HG03457 (cell line): Measurements from ENCODE around the gene TGM2.

Experiments used
- ATAC-seq: cut with Tn5 transposase; IDR thresholded peaks from one replicate; pipeline ENCODE4 v1.9.1; 2021; ENCODE audit warnings: moderate number of reproducible peaks; ENCODE audit not compliant: unreplicated experiment

The TGM2 gene

DNA sequence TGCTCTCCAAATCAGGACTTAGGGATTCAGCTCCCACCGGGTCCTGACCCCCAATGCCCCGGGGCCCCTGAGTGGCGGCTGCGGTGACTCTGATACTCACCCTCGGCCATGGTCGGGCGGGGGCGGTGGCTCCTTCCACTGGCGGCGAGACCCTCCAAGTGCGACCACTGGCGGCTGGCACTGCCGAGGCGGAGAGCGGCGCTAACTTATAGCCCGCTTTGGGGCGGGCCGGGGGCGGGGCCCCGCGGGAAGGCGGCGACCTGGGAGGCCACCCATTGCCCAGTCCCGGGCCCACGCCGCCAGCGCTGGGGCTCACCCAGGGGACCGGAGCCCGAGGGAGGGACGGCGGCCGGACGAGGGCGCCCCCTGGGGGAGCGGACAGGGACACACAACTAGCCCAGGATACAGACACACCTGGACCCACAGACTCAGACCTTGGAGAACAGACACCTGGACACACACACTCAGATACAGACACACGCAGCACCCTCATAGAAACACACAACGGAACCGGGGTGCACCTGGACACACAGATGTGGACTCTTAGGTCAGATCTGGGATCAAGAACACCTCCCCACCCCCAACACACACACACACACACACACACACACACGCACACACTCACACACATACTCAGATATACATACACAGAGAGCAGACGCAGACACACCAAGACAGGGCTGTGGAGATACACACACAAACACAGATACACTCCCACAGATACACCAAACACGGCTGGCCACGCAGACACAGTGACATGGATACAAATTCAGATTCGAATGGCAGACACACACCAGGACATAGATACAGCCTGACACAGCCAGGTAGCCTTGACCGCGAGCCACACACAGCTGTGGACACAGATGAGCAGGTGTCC, at the start of gene TGM2:
Gene TGM2 (minus strand): TSS at position 182 of the 877 bp plus-strand sequence. CDS start 72 bp downstream, at position 110.
- ATAC-seq = no peak

DNA sequence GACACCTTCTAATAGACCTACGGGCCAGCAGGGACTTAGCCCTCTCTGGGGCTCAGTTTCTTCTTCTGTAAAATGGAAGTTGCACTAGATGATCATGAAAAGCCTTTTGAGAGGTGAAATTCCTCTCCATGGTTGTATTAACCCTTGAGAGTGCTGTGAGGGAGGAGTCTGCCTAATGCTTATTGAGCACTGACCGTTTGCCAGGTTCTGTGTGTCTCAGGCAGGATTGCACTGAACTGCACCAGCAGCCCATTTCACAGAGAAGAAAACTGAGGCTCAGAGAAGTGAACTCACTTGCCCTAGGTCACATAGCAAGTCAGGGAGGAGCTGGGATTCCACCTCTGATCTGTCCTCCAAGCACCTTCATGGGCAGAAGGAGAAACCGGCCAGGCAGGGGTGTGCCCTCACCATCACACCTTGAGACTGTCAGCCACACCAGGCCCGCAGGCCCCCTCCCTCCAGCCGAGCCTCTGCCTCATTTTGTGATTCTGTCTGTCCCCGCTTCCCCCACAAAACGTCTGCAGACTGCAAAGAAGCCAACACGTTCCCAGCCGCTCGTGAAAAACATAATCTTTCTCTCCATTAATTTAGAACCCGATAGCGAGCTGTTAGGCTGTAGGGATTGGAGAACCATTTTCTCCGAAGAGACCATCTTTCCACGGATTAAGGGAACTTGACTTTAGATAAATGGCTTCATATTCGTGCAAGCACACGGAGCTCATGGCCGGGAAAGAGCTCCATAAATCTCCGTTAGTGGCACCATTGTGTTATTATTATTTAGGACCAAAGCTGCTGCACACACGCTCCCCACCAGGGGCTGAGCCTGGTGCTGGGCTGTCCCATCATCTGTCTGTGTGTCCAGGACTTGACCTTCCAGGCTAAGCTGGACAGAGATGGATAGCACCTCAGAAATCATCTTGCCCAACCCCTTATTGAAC, 49.5 kb upstream of the TGM2 start:
- no peak for ATAC-seq

GRCh38 chr20:38213607-38213940, 48.5 kb upstream of the TGM2 start:
- ATAC-seq = no peak

- no peak for ATAC-seq
Observed at GRCh38 chr20:38212806-38213606, 47.9 kb upstream of the TGM2 start.

- ATAC-seq = no peak
Observed at GRCh38 chr20:38211200-38212097, 46.4 kb upstream of the TGM2 start.

GRCh38 chr20:38210741-38211140, 45.7 kb upstream of the TGM2 start:
- ATAC-seq = no peak

- no peak for ATAC-seq
Observed at GRCh38 chr20:38209736-38210405, 44.8 kb upstream of the TGM2 start.

DNA sequence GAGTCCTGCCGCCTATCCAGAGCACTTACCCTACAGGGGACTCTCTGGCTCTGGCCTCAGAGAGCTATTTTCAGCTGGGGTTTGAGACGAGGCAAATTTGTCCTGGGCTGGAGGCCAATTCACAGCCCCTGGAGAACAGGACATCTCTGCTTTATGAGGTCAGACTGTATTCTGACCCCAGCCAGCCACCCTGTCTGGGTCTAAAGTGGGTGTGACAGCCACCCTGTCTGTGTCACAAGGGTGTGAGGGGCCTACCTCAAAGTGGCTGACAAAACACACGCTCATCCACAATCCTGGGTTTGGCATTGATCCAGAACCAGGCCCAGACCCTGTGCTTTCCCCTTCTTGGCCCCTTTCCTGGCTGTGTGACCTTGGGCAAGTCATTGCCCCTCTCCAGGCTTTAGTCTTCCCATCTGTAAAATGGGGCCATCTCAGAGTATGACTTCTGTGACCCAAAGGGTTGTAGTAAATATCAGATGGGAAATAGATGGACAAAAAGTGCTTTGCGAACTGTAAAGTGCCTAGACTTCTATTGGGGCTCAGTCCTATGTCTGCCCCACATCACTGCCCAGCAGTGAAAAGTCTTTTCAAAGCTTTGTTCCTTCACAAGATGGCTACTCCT, 44.1 kb upstream of the TGM2 start:
- ATAC-seq = no peak

DNA sequence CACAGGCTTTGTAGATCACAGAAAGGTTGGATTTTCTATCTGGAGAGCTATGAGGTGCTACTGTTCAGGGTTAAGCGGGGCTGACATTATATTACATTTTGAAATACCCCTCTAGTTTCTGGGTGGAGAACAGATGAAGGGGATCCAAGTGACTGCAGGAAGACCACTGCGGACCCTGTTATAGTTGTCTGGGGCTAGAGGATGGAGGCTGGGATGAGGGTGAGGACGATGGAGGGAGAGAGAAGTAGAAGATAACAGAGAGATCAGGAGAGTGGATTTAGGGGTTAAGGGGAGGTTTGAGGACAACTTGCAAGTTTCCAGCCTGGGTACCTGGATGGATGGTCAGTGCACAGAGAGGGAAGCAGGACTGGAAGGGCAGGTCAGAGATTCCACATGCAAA, 43.5 kb upstream of the TGM2 start:
- no peak for ATAC-seq

GRCh38 chr20:38208088-38208487, 43.0 kb upstream of the TGM2 start:
- no peak for ATAC-seq

DNA sequence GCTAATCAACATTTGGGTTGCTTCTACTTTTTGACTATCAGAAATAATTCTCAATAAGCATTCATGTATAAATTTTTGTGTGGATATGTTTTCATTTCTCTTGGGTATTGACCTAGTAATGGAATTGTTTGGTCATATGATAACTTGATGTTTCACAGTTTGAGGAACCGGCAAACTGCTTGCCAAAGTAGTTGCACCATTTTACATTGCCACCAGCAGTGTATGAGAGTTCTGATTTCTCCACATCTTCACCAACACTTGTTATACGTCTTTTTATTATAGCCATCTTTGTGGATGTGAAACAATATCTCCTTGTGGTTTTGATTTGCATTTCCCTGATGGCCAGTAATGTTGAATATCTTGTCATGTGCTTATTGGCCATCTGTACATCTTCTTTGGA, 42.6 kb upstream of the TGM2 start:
- no peak for ATAC-seq

GRCh38 chr20:38205001-38205400, 39.9 kb upstream of the TGM2 start:
- ATAC-seq = no peak

GRCh38 chr20:38203981-38204357, 38.9 kb upstream of the TGM2 start:
- no peak for ATAC-seq

GRCh38 chr20:38203337-38203980, 38.4 kb upstream of the TGM2 start:
- ATAC-seq = no peak

GRCh38 chr20:38202982-38203293, 37.9 kb upstream of the TGM2 start:
- ATAC-seq = no peak

- no peak for ATAC-seq
Observed at GRCh38 chr20:38202153-38202981, 37.3 kb upstream of the TGM2 start.

DNA sequence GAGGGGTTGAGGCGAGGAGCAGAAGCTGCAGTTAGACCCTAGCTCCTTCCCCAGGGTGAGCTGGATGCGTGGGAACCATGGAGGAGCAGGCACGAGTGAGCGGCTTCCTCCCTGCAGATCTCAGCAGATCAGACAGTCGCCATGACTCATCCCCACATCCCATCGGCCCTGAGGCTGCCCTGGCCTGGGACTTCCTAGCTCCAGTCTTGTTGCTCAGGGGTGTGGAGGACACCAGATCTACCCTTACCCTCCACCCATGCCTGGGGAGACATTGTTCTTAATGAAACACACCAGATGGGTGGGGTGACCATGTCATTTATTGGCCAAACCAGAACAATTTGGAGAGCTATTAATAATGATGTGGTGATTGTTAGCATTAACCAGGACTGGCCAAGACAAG, 36.3 kb upstream of the TGM2 start:
- ATAC-seq = no peak

DNA sequence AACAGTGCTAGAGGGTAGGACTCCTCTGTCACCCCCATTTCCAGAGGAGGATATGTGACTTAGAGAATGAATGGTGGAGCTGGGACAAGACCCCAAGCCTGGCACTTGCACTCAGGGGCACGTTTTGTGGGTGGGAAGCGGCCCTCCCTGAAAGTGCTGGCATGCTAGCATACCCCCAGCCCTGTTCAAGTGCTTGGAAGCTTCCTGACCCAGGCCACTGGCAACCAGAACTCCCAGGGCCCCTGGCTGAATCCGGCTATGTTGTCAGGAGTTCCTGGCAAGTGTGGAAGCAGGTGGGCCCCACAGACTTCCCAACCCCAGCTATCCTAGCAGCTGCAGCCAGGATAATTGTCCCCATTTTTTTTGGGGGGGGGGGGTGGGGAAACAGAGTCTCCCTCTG, 35.6 kb upstream of the TGM2 start:
- no peak for ATAC-seq
